GM23338 (cell line): ENCODE measurements around the gene GNRH2. TPM values are rescaled to one million over a fixed set of nuclear protein-coding genes. Genes with fewer than 3 reads are reported as not detected.

Source experiments
- ATAC-seq: fragments of 200-7000 bp; cut with Tn5 transposase; 3 replicates; pipeline ENCODE4 v1.9.1; 2020
- DNase-seq: peaks from one replicate; pipeline ENCODE4 v3.0.0-alpha.2; 2015; ENCODE audit warnings: low spot score
- H2AFZ ChIP-seq: fragments of 200-600 bp; sonication (generic); 2 replicates; pipeline ENCODE4 v1.8.0; 2016; ENCODE audit warnings: antibody characterized with exemption, mild to moderate bottlenecking, moderate library complexity
- H3F3A ChIP-seq: fragments of 200-600 bp; sonication (generic); replicated peaks from 2 replicates; pipeline ENCODE4 v1.8.0; 2017; ENCODE audit warnings: antibody characterized with exemption, mixed run types, low read depth
- H3K27ac ChIP-seq: fragments of 200-600 bp; sonication (generic); 2 replicates; pipeline ENCODE4 v1.6.1; 2016; ENCODE audit warnings: low read depth
- H3K27me3 ChIP-seq: fragments of 200-600 bp; sonication (generic); 2 replicates; pipeline ENCODE4 v1.8.0; 2016; ENCODE audit warnings: mild to moderate bottlenecking, mixed run types, moderate library complexity; ENCODE audit not compliant: insufficient read depth
- H3K36me3 ChIP-seq: fragments of 200-600 bp; sonication (generic); 2 replicates; pipeline ENCODE4 v1.8.0; 2016; ENCODE audit warnings: mild to moderate bottlenecking; ENCODE audit not compliant: insufficient read depth
- H3K4me1 ChIP-seq: fragments of 200-600 bp; sonication (generic); 2 replicates; pipeline ENCODE4 v1.8.0; 2016; ENCODE audit warnings: mild to moderate bottlenecking, moderate library complexity; ENCODE audit not compliant: insufficient read depth
- H3K4me2 ChIP-seq: fragments of 200-600 bp; sonication (generic); 2 replicates; pipeline ENCODE4 v1.7.1; 2017; ENCODE audit warnings: mixed run types
- H3K4me3 ChIP-seq: fragments of 200-600 bp; sonication (generic); 2 replicates; pipeline ENCODE4 v1.6.1; 2016; ENCODE audit warnings: mixed run types
- H3K79me2 ChIP-seq: fragments of 200-600 bp; sonication (generic); replicated peaks from 2 replicates; pipeline ENCODE4 v1.8.0; 2017; ENCODE audit warnings: mild to moderate bottlenecking; ENCODE audit not compliant: insufficient read depth
- H3K9me2 ChIP-seq: fragments of 200-600 bp; sonication (generic); 2 replicates; pipeline ENCODE4 v1.8.0; 2017; ENCODE audit not compliant: insufficient read depth
- H4K20me1 ChIP-seq: fragments of 200-600 bp; sonication (generic); replicated peaks from 2 replicates; pipeline ENCODE4 v1.8.0; 2017; ENCODE audit warnings: mild to moderate bottlenecking; ENCODE audit not compliant: insufficient read depth
- H3K27ac Mint-ChIP-seq: 2 replicates; pipeline ENCODE4 v1.8.0; 2020; ENCODE audit warnings: inconsistent platforms, mild to moderate bottlenecking, moderate library complexity, mixed read lengths
- H3K27me3 Mint-ChIP-seq: 3 replicates; pipeline ENCODE4 v1.8.0; 2022; ENCODE audit warnings: low read depth, mild to moderate bottlenecking, moderate library complexity, mixed read lengths, inconsistent platforms; ENCODE audit not compliant: insufficient read depth, poor library complexity
- H3K36me3 Mint-ChIP-seq: 3 replicates; pipeline ENCODE4 v1.8.0; 2021; ENCODE audit warnings: low read depth, mild to moderate bottlenecking, inconsistent platforms, moderate library complexity, mixed read lengths
- H3K4me1 Mint-ChIP-seq: 3 replicates; pipeline ENCODE4 v1.8.0; 2020; ENCODE audit warnings: mild to moderate bottlenecking, inconsistent platforms, mixed read lengths
- H3K4me3 Mint-ChIP-seq: 3 replicates; pipeline ENCODE4 v1.8.0; 2021; ENCODE audit warnings: moderate library complexity, mild to moderate bottlenecking, inconsistent platforms, mixed read lengths
- H3K9me3 Mint-ChIP-seq: 3 replicates; pipeline ENCODE4 v1.8.0; 2020; ENCODE audit warnings: moderate library complexity, mild to moderate bottlenecking, inconsistent platforms, mixed read lengths
- CREB1 ChIP-seq: fragments of 250-450 bp; sonication (Bioruptor Pico); IDR thresholded peaks from 2 replicates; pipeline ENCODE4 v1.5.0; 2020; ENCODE audit warnings: low read depth, mild to moderate bottlenecking, moderate library complexity
- ETS1 ChIP-seq: IDR thresholded peaks from 2 replicates; pipeline ENCODE4 v1.6.1; 2016; ENCODE audit warnings: antibody characterized with exemption
- EZH2 ChIP-seq: fragments of 200-600 bp; sonication (generic); IDR thresholded peaks from one replicate; pipeline ENCODE4 v1.8.0; 2017; ENCODE audit warnings: antibody characterized with exemption, mild to moderate bottlenecking, low read depth; ENCODE audit not compliant: unreplicated experiment
- EZH2phosphoT487 ChIP-seq: fragments of 200-600 bp; sonication (generic); IDR thresholded peaks from one replicate; pipeline ENCODE4 v1.8.1; 2018; ENCODE audit warnings: antibody characterized with exemption; ENCODE audit not compliant: unreplicated experiment
- JUNB ChIP-seq: IDR thresholded peaks from one replicate; pipeline ENCODE4 v1.6.1; 2016; ENCODE audit warnings: antibody characterized with exemption; ENCODE audit not compliant: unreplicated experiment
- NANOG ChIP-seq: IDR thresholded peaks from 2 replicates; pipeline ENCODE4 v1.6.1; 2016; ENCODE audit warnings: antibody characterized with exemption, borderline replicate concordance
- POLR2AphosphoS5 ChIP-seq: IDR thresholded peaks from 2 replicates; pipeline ENCODE4 v1.6.1; 2016; ENCODE audit warnings: antibody characterized with exemption, low read depth
- STAT1 ChIP-seq: IDR thresholded peaks from one replicate; pipeline ENCODE4 v1.6.1; 2016; ENCODE audit warnings: antibody characterized with exemption; ENCODE audit not compliant: unreplicated experiment
- ZNF114 ChIP-seq: fragments of 250-450 bp; sonication (Bioruptor Pico); IDR thresholded peaks from 2 replicates; pipeline ENCODE4 v1.5.0; 2020; ENCODE audit warnings: mild to moderate bottlenecking, moderate library complexity
- ZNF331 ChIP-seq: fragments of 250-450 bp; sonication (Bioruptor Pico); IDR thresholded peaks from 2 replicates; pipeline ENCODE4 v1.5.0; 2020; ENCODE audit warnings: low read depth, mild to moderate bottlenecking, moderate library complexity
- ZNF462 ChIP-seq: fragments of 250-450 bp; sonication (Bioruptor Pico); IDR thresholded peaks from 2 replicates; pipeline ENCODE4 v1.5.0; 2020; ENCODE audit warnings: mild to moderate bottlenecking, moderate library complexity
- polyA plus RNA-seq: library from polyadenylated mRNA; unstranded; fragments of >200 nt; fragmentation: Nextera tagmentation; extraction: Ambion mirVana; gene quantifications from 2 replicates; pipeline ENCODE4 v1.2.1, GENCODE V29; 2016
- total RNA-seq: library from RNA; depleted of rRNA; stranded (reverse); fragments of >200 nt; shearing (Covaris generic); gene quantifications from 2 replicates; pipeline ENCODE4 v1.2.3, GENCODE V29; 2014
- TF ChIP-seq, protein P1 (sequence below), 2 experiments: fragments of 200-600 bp in 1 of 2; sonication (generic) in 1 of 2; conservative IDR thresholded peaks; 2 replicates each; pipeline versions ENCODE4 v1.5.1 to v1.6.1; 2016 to 2017; ENCODE audit warnings: antibody characterized with exemption in 2 of 2, low read depth in 2 of 2, mild to moderate bottlenecking in 2 of 2, moderate library complexity in 1 of 2
- TF ChIP-seq, protein P2 (sequence below): IDR thresholded peaks from one replicate; pipeline ENCODE4 v1.6.1; 2018; ENCODE audit warnings: antibody characterized with exemption; ENCODE audit not compliant: unreplicated experiment

GNRH2 gene
- total and polyA plus RNA-seq, 2 experiments from 2014 or later = not detected

- H3K27ac Mint-ChIP-seq = no peak overlapping the region
- TF ChIP-seq ZNF331 (CRISPR knock-in tag) (no peak), CREB1 (CRISPR knock-in tag) (no peak), ZNF462 (CRISPR knock-in tag) (no peak), STAT1 (no peak), NANOG (no peak), EZH2phosphoT487 (no peak), JUNB (no peak), ETS1 (no peak), POLR2AphosphoS5 (no peak), ZNF114 (CRISPR knock-in tag) (no peak), EZH2 (no peak)
- TF ChIP-seq, protein P1, sequence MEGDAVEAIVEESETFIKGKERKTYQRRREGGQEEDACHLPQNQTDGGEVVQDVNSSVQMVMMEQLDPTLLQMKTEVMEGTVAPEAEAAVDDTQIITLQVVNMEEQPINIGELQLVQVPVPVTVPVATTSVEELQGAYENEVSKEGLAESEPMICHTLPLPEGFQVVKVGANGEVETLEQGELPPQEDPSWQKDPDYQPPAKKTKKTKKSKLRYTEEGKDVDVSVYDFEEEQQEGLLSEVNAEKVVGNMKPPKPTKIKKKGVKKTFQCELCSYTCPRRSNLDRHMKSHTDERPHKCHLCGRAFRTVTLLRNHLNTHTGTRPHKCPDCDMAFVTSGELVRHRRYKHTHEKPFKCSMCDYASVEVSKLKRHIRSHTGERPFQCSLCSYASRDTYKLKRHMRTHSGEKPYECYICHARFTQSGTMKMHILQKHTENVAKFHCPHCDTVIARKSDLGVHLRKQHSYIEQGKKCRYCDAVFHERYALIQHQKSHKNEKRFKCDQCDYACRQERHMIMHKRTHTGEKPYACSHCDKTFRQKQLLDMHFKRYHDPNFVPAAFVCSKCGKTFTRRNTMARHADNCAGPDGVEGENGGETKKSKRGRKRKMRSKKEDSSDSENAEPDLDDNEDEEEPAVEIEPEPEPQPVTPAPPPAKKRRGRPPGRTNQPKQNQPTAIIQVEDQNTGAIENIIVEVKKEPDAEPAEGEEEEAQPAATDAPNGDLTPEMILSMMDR (conservative IDR thresholded peaks at IDR 0.05; ENCODE audit: low read depth in 2 of 2) = no peak
- TF ChIP-seq, protein P2, sequence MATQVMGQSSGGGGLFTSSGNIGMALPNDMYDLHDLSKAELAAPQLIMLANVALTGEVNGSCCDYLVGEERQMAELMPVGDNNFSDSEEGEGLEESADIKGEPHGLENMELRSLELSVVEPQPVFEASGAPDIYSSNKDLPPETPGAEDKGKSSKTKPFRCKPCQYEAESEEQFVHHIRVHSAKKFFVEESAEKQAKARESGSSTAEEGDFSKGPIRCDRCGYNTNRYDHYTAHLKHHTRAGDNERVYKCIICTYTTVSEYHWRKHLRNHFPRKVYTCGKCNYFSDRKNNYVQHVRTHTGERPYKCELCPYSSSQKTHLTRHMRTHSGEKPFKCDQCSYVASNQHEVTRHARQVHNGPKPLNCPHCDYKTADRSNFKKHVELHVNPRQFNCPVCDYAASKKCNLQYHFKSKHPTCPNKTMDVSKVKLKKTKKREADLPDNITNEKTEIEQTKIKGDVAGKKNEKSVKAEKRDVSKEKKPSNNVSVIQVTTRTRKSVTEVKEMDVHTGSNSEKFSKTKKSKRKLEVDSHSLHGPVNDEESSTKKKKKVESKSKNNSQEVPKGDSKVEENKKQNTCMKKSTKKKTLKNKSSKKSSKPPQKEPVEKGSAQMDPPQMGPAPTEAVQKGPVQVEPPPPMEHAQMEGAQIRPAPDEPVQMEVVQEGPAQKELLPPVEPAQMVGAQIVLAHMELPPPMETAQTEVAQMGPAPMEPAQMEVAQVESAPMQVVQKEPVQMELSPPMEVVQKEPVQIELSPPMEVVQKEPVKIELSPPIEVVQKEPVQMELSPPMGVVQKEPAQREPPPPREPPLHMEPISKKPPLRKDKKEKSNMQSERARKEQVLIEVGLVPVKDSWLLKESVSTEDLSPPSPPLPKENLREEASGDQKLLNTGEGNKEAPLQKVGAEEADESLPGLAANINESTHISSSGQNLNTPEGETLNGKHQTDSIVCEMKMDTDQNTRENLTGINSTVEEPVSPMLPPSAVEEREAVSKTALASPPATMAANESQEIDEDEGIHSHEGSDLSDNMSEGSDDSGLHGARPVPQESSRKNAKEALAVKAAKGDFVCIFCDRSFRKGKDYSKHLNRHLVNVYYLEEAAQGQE = no peak
- no peaks in the 10 kb centered on the region for H3K36me3 Mint-ChIP-seq
- Histone ChIP-seq H3K4me3 (no peak overlapping the region), H3K27ac (no peak overlapping the region), H3K79me2 (no peaks in the 10 kb centered on the region), H4K20me1 (no peaks in the 10 kb centered on the region), H3K4me2 (no peak overlapping the region), H2AFZ (no peak overlapping the region), H3K9me2 (0 out of 2 replicates have a peak, but pooled peaks cover 3% of the 10 kb centered on the region), H3F3A (0 out of 2 replicates have a peak, but pooled peaks cover 3% of the 10 kb centered on the region), H3K36me3 (no peaks in the 10 kb centered on the region), H3K27me3 (peaks cover 45% of the 10 kb centered on the region), H3K4me1 (peaks cover 7% of the 10 kb centered on the region; the same call in 1 of the 2 replicates)
- no peak for ATAC-seq
- DNase-seq = no peak
- H3K27me3 Mint-ChIP-seq = peaks cover 38% of the 10 kb centered on the region
- no peaks in the 10 kb centered on the region for H3K9me3 Mint-ChIP-seq
- H3K4me3 Mint-ChIP-seq = no peak overlapping the region
- peaks cover 23% of the 10 kb centered on the region for H3K4me1 Mint-ChIP-seq
These were observed 31.4 kb downstream of the GNRH2 start for GRCh38 chr20:3074812-3075211.
